Smooth muscle cell (in vitro differentiated cells): Measurements from ENCODE around the gene NENF. TPM values are rescaled to one million over a fixed set of nuclear protein-coding genes. Genes with fewer than 3 reads are reported as not detected.

Experiments
- DNase-seq: peaks from one replicate; lab custom pipeline; 2025; ENCODE audit not compliant: unreplicated experiment; lab: John Stamatoyannopoulos, UW
- H2AFZ ChIP-seq: fragments of 200-600 bp; sonication (generic); 2 replicates; pipeline ENCODE4 v1.6.0; 2016; ENCODE audit warnings: antibody characterized with exemption, low read depth, mild to moderate bottlenecking
- H3F3A ChIP-seq: fragments of 200-600 bp; sonication (generic); 2 replicates; pipeline ENCODE4 v1.6.0; 2017; ENCODE audit warnings: antibody characterized with exemption, low read depth
- H3K27ac ChIP-seq: fragments of 200-600 bp; sonication (generic); 2 replicates; pipeline ENCODE4 v1.5.1; 2016; ENCODE audit warnings: low read depth, mild to moderate bottlenecking
- H3K27me3 ChIP-seq: fragments of 200-600 bp; sonication (generic); 2 replicates; pipeline ENCODE4 v1.6.1; 2016; ENCODE audit warnings: low read depth, mild to moderate bottlenecking
- H3K36me3 ChIP-seq: fragments of 200-600 bp; sonication (generic); 2 replicates; pipeline ENCODE4 v1.5.1; 2016; ENCODE audit warnings: low read depth
- H3K4me1 ChIP-seq: fragments of 200-600 bp; sonication (generic); 2 replicates; pipeline ENCODE4 v1.5.1; 2016; ENCODE audit warnings: low read depth
- H3K4me2 ChIP-seq: fragments of 200-600 bp; sonication (generic); 2 replicates; pipeline ENCODE4 v1.6.0; 2016; ENCODE audit warnings: mild to moderate bottlenecking
- H3K4me3 ChIP-seq: fragments of 200-600 bp; sonication (generic); 2 replicates; pipeline ENCODE4 v1.5.1; 2016; ENCODE audit warnings: mild to moderate bottlenecking
- H3K79me2 ChIP-seq: fragments of 200-600 bp; sonication (generic); 2 replicates; pipeline ENCODE4 v1.6.0; 2016; ENCODE audit warnings: low read depth, mild to moderate bottlenecking
- H3K9ac ChIP-seq: fragments of 200-600 bp; sonication (generic); 2 replicates; pipeline ENCODE4 v1.6.0; 2016; ENCODE audit warnings: low read depth
- H3K9me3 ChIP-seq: fragments of 200-600 bp; sonication (generic); replicated peaks from 2 replicates; pipeline ENCODE4 v1.5.1; 2016; ENCODE audit warnings: low read depth
- H4K20me1 ChIP-seq: fragments of 200-600 bp; sonication (generic); 2 replicates; pipeline ENCODE4 v1.6.0; 2016; ENCODE audit warnings: low read depth
- CTCF ChIP-seq: fragments of 200-600 bp; sonication (generic); IDR thresholded peaks from 2 replicates; pipeline ENCODE4 v1.5.1; 2017; ENCODE audit warnings: borderline replicate concordance, mild to moderate bottlenecking, antibody characterized with exemption; ENCODE audit not compliant: insufficient read depth, poor library complexity, severe bottlenecking
- WGBS: methylation state at CpG from one replicate; pipeline ENCODE4 v1.1.7; 2016; ENCODE audit warnings: low lambda C conversion rate; 5-methylcytosine and 5-hydroxymethylcytosine counted together
- polyA plus RNA-seq: library from polyadenylated mRNA; unstranded; fragments of >200 nt; fragmentation: Nextera tagmentation; extraction: Ambion mirVana; gene quantifications from 2 replicates; pipeline ENCODE4 v1.2.1, GENCODE V29; 2016
- total RNA-seq: library from RNA; depleted of rRNA; stranded (reverse); fragments of >200 nt; gene quantifications from 2 replicates; pipeline ENCODE4 v1.2.3, GENCODE V29; 2014

The NENF gene
- total and polyA plus RNA-seq, 2 experiments from 2014 or later, result 53.9 to 90.7 TPM

GRCh38 chr1:212459656-212460055 is 26.9 kb downstream of the NENF start:
- Histone ChIP-seq H3K4me1 (peaks cover 5% of the 10 kb centered on the region), H3K4me3 (no peak overlapping the region), H3K9me3 (no peaks in the 10 kb centered on the region), H3K4me2 (no peak overlapping the region), H2AFZ (no peak overlapping the region), H3K27ac (no peak overlapping the region), H3K9ac (no peak overlapping the region), H4K20me1 (no peaks in the 10 kb centered on the region), H3K36me3 (no peaks in the 10 kb centered on the region), H3F3A (peaks cover 3% of the 10 kb centered on the region), H3K27me3 (no peaks in the 10 kb centered on the region), H3K79me2 (no peaks in the 10 kb centered on the region)
- no peak for TF ChIP-seq CTCF
- 88% methylated on average over 5 of the region's 5 CpGs for WGBS
- DNase-seq, result no peak

GRCh38 chr1:212460376-212460775 is 27.7 kb downstream of the NENF start:
- no peak for DNase-seq
- H3K79me2 ChIP-seq, result no peaks in the 10 kb centered on the region
- no peak overlapping the region for H3K27ac ChIP-seq
- H4K20me1 ChIP-seq, result no peaks in the 10 kb centered on the region
- WGBS, result 93% methylated on average over 8 of the region's 9 CpGs
- no peak for TF ChIP-seq CTCF
- no peak overlapping the region for H2AFZ ChIP-seq
- H3K27me3 ChIP-seq, result no peaks in the 10 kb centered on the region
- no peaks in the 10 kb centered on the region for H3K9me3 ChIP-seq
- H3K4me2 ChIP-seq, result no peak overlapping the region
- no peak overlapping the region for H3K9ac ChIP-seq
- no peak overlapping the region for H3K4me3 ChIP-seq
- H3K4me1 ChIP-seq, result peaks cover 5% of the 10 kb centered on the region
- no peaks in the 10 kb centered on the region for H3K36me3 ChIP-seq
- peaks cover 3% of the 10 kb centered on the region for H3F3A ChIP-seq

GRCh38 chr1:212461916-212462660 is 29.4 kb downstream of the NENF start:
- Histone ChIP-seq H3K4me2 (no peak overlapping the region), H3K9me3 (no peaks in the 10 kb centered on the region), H2AFZ (no peak overlapping the region), H3K79me2 (no peaks in the 10 kb centered on the region), H3K4me1 (peaks cover 5% of the 10 kb centered on the region), H3K9ac (no peak overlapping the region), H3K36me3 (no peaks in the 10 kb centered on the region), H3F3A (no peaks in the 10 kb centered on the region), H3K27me3 (no peaks in the 10 kb centered on the region), H4K20me1 (no peaks in the 10 kb centered on the region), H3K27ac (no peak overlapping the region), H3K4me3 (no peak overlapping the region)
- WGBS, result 91% methylated on average over 13 of the region's 13 CpGs
- no peak for TF ChIP-seq CTCF
- DNase-seq, result no peak
